GM03348 (cell line): Measurements from ENCODE around the gene MACROD2.

ENCODE experiments used
- DNase-seq: peaks from one replicate; pipeline ENCODE4 v3.0.0; 2012; ENCODE audit warnings: low spot score

MACROD2 gene

DNA sequence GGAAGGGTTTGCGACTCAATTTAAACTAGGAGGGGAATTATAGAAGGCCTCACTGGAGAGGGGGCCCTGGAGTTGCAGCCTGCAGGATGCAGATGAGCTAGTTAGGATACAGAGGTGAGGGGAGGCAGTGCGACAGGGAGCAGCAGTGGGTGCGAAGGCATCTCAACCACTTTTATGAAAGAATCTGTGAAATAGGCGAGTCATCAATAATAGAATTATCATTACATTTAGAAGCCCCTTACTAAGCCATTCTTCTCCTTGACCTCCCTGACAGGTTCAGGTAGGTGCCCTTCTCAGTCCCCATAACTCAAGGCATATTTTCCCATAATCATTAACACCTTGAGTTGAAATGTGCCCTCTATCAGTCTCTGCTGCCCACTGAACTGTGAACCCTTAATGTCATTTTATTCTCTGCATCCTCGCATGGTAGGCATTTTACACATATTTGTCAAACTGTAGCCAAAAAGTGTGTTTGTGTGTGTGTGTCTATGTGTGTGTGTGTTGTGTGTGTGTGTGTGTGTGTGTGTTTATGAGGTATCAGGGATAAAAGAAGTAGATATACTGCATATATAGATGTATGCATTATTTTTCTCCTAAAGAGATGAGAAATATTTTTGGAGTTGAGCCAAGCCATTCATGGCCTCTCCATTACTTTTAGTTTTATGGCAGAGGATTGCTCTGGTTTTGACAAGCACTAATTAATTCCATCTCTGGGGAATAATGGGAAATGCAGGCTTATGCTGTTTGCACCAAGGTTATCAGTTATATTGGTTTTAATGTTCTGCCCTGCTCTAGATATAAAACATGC is 1679.1 kb downstream of the MACROD2 start:
- DNase-seq, result no peak

DNA sequence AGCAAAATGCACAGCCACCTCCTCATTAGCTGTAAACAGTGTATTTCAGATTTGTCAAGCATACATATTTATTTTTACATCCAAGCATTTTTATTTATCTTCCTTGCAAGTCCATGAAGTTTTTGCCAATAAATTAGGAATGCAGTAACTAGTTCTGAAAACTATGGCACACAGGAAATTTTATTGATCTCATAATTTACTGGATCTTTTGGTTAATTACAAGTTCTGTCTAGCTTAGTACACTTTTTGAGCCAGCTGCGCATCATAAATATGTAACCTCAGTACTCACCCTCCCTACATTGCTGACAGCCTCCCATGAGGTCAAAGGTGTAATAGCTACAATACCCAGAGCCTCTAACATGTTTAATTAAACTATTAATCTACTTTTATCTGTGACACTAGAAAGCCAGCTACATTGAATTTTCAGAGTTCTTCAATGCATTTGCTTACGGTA is 1679.8 kb downstream of the MACROD2 start:
- DNase-seq, result no peak

DNA sequence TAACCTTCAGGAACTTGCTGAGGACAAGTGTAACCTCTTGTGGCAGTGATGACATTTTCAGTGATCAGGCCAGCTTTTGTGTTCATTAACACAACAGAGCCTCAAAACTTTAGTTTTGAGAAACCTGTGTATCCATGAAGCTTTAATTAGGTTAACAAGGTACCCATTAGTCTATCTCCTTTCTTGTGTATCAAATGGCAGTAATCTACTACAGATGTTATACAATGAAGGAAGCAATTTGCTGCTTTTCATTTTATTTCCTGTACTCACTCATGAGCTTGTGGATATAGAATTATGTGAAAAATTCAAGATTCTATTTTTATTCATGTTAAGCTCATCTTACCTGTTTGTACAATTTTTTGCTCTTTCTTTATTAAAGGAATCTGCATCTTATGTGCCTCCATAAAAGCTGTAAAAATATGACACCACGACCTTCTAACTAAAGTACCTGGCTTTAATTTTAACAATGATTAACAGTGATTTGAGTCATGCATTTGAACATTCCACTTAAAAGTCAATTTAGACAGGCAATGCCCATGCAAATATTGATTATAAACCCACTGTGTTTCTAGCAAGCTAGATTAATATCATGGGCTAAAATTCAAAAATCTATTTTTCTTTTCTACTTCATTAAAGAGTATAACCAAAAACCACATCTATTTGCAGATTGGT is 1680.6 kb downstream of the MACROD2 start:
- no peak for DNase-seq

DNA sequence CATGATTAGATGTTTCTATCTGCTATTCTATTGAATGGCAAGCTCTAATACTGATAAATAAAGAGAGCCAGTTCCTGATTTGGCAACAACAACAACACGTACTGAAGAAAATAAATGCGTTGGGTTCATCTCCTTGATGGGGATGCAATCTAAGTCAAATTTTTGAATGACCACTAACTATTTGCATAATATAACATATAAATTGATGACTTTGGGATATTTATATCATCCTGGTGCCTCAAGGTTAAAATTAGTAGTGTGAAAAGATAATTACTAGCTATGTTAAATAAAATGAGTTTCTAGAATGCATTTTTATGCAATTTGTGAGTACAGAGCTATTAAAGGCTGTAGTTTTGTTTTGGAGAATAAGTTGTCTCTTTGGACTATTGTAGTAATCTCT is 1681.5 kb downstream of the MACROD2 start:
- no peak for DNase-seq

DNA sequence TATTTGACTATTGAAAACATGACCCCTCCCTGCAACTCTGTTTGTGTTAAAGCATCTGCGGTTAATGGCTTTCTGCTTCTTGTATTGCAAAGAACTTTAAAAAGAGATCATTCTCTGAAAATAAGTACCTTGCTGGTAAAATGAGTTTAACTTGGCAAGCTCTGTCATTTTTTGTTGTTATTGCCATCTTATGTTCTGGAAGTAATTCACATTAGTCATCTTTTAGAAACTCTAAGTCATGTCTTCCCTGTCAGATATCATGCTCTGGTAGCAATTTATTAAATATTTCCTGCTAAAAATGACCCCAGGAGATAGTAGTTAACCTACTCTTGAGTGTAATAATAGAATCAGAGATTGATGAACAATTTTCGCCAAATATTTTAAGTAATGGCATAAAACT is 1687.4 kb downstream of the MACROD2 start:
- no peak for DNase-seq

DNA sequence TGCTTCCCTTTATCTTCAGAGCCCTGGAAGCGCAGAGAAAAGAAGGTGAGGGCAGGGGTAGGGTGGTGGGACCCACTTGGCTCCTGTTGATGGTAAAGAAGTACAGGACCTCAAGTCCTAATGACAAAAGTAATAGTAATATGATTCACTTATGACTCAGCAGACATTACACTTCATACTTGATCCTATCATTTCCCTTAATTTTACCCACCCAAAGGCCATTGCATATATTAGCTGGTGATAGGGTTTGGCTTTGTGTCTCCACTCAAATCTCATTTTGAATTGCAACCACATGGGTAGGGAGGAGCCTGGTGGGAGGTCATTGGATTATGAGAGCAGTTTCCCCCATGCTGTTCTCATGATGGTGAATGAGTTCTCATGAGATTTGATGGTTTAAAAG is 1697.3 kb downstream of the MACROD2 start:
- DNase-seq, result no peak

DNA sequence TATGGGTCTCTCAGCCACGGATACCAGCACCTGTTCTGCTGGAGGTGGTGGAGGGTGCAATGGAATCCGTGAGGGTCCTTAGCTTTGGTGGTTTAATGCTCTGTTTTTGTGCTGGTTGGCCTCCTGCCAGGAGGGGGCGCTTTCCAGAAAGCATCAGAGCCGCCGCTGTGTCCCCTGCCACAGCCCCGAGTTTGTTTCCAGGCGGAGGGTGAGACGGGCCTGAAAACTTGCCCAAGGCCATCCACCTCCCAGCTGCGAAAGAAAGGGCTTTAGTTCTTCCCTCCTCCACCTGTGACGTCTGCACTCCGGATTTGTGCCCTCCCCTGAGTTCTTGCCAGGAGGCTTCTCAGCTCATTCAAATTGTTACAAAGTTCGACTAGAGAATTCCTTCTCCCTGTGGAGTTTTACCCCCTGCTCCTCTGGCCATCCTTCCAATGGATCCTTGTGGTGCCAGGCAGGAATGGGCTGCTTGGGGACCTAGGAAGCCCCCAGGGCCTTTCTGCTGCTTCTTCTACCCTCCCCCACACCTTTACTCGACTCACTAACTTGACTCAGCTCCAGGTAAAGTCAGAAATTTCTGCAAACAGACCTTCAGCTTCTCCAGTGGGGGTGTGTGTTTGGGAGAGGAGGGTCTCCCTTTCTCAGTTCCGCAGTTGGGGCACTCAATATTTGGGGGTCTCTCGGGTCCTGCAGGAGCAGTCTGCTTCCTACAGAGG is 1704.3 kb downstream of the MACROD2 start:
- no peak for DNase-seq

DNA sequence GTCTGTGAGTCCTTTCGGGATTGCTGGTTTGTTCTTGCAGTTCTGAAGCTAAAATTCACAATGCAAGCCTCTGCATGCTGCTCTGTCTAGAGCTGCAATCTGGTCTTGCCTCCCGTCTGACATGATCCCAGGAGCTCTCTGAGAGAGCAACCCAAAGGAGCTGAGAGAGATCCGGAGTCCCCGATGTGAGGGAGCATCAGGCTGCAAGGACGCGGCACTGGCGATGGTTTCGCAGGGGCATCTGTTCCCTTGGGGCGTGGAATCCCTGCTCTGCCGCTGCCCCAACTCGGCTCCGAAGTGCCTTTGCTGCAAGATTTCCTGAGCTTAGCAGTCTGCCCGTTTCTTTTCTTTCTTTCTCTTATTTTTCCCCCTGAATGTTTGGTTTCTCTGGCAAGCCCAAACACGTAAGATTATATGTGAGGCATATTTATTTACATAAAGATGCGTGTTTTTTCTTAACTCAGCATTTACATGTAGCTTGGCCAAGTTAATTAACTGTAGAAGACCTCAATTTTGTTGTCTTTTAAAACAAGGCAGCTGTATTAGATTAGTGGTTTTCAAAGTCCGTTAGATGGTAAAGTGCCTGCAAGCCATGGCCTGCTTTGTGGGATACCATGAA is 1704.9 kb downstream of the MACROD2 start:
- DNase-seq, result peak; percentile 8

DNA sequence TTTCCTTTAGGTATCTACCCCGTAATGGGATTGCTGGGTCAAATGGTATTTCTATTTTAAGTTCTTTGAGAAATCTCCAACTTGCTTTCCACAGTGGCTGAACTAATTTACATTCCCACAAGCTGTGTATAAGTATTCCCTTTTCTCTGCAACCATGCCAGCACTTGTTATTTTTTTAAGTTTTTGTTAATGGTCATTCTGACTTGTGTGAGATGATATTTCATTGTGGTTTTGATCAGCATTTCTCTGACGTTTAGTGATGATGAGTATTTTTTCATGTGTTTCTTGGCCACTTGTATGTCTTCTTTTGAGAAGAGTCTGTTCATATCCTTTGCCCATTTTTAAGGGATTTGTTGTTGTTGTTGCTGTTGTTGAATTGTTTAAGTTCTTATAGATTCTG is 1706.8 kb downstream of the MACROD2 start:
- no peak for DNase-seq

DNA sequence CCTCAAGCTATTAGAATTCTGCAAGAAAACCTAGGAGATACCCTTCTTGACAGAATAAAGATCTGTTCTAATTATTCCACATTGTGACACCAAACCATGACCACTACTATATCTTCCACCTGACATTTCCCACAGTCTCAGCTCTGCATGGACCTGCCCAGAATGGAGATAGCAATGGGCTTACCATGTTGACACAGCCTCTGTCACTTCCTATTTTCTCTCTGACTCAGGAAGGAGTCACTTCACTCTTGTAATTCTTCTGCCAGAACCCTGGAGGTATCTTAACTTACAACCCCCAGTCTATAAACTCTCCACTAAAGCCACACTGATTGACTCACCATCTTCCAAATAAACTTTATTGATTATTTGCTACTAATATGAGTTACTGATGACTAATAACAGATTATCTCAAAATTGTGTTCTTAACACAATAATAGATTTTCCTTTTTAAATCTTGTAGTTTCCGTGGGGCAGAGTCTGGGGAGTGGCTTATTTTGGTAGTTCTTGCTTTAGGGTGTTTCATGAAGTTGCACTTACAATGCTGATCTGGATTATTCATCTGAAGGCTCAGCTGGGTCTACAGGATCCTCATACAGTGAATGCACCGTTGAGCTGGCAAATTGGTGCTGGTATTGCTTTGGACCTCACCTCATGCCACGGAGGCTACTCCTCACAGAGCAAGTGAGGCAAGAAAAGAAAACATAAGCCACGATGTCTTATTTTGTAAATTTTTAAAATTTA is 1708.0 kb downstream of the MACROD2 start:
- DNase-seq, result peak; percentile 35

DNA sequence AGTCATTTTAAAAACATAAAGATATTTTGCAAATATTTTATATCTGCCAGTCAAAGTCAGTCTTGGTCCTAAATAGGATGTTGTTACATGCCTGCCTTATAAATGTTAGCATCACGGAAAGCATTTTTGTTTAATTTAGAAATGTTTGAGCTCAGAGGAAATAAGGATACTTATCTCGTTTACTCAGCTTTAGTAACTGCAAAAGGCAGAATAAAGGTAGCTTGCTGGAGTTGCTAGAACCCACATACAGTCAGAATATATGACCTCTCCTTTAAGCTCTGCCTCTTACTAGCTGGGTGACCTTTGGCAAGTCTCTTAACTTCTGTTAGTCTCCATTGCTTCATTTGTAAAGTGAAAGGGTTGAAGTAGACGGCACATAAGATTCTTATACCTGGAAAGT is 1710.7 kb downstream of the MACROD2 start:
- no peak for DNase-seq

DNA sequence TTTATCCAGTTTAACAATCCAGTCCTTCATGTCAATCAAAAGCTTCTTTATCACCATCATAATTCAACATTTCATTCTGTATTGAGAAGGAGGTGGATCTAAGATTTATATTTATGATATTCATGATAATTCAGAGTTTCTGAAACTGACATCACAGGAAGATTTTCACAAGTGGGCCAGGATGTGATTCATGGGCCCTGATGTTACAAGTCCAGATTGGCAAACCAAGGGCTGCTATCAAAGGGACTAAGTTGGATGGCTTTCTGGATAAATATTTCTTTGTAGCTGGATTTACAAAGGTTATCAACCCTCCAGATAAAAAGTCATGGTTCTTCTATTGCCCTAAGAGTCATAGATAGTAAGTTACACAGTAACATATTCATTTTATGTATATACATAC is 1711.4 kb downstream of the MACROD2 start:
- DNase-seq, result no peak

DNA sequence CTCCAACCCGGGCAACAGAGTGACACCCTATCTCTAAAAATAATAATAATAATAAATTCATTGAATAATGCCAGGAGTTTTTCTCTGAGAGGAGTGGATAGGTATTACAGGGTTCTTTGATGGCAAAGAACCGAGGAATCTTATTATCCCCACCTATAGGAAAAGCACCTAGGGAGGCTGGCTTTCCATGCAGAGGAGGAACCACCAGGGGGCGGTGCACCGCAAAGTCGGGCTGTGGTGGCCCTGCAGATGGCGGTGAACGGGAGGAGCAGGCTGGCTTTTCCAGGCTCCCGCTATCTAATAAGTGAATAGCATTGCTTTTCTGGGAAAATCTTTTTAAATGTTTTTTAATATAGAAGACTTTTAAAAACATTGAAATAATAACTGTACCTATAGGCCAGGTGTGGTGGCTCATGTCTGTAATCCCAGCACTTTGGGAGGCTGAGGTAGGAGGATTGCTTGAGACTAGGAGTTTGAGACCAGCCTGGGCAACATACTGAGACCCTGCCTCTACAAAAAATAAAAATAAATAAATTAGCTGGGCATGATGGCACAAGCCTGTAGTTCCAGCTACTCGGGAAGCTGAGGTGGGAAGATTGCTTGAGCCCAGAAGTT is 1713.8 kb downstream of the MACROD2 start:
- no peak for DNase-seq

DNA sequence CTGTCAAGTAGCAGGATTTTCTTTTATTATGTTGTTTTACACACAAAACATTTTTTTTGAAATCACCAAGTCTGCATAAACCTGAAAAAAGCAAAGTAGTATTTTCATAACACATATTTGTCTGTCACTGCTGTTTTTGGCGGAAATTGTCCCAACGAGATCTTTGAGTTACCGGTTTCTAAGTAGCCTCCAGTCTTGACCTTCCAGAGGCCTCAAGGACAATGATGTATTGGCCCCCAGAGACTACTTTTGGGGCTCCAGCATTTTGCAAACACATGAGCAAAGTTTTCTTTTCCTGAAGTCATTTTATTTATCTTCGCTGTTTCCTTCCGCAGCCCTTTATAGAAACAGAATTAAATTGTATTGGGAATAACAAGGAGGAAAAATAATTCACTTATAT is 1715.3 kb downstream of the MACROD2 start:
- DNase-seq, result no peak

DNA sequence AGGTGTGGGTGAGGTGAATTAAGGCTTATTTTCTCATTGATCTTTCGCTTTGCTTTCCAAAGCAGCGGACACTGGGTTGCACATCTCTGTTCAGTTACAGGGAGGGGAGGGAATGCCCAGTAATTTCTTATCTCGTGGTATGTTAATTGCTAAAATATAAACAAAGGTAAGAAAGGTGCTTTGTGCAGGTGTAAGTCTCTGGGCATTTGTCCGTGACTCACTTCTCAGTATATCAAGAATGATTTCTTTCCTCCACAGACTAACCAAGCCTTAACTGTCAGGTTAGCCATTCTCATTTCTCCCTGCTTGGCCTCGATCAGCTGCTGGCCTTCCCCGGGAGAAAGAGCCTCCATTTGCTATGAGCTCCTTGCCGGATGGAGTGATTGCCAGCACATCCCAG is 1715.9 kb downstream of the MACROD2 start:
- no peak for DNase-seq

DNA sequence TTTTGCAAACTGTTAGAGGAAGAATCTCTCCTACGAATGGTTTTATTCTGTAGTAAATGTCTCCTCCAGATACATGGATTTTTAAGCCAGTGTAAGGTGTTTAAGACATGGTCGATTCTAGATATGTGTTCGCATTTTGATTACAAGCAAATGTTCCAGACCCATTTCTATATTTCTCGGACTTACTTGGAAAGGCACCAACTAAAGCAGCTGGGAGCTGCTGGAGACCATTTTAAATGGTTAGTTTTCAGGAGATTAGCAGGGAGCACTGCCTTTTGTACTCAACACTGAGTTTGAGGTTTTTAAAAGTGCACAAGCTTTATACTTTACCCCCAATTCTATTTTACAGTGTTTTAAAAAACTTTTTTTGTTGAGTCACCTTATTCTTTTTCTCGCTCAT is 1720.9 kb downstream of the MACROD2 start:
- no peak for DNase-seq

DNA sequence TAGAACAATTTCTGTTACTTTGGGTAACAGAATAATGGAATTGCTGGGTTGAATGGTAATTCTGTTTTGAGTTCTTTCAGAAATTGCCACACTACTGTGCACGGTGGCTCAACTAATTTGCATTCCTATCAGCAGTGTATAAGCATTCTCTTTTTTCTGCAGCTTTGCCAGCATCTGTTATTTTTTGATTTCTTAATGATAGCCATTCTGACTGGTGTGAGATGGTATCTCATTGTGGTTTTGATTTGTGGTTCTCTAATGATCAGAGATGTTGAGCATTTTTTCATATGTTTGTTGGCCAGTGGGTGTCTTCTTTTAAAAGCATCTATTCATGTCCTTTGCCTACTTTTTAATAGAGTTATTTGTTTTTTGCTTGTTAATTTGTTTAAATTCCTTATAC is 1731.1 kb downstream of the MACROD2 start:
- no peak for DNase-seq

DNA sequence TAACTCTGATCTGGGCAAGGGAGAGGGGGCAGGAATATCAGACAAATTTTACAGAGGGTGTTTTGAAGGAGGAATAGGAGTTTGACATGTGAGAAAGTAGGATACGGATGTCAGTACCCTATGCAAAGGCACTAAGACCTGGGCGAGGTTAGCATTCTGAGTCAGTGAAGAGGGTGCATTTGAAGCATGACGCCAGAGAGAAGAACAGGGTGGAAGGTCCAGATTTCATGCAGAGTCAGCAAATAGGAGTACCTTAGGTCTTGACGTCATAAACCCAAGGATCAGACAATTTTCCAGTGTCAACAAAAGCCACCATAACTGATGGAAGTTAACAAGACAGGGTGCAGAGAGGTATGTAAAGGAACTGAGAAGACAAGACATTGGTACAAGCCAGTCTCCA is 1738.7 kb downstream of the MACROD2 start:
- no peak for DNase-seq

DNA sequence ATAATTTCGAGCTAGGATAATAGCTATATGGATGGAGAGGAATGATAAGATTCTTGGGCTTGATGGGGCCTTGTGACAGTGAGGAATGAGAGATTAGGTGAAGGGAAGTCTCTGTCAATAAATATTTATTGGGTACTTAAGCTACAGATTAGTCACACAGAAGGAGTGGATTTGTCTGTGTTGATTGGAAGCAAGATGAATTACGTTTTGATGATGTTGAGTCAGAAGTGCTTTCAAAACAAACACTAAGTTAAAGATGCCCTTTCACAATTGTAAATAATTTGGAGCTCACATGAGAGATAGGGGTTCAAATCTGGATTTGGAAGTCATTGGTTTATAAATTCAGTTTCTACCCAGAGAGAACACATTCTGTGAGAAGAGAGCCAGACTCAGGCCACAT is 1743.7 kb downstream of the MACROD2 start:
- DNase-seq, result no peak

DNA sequence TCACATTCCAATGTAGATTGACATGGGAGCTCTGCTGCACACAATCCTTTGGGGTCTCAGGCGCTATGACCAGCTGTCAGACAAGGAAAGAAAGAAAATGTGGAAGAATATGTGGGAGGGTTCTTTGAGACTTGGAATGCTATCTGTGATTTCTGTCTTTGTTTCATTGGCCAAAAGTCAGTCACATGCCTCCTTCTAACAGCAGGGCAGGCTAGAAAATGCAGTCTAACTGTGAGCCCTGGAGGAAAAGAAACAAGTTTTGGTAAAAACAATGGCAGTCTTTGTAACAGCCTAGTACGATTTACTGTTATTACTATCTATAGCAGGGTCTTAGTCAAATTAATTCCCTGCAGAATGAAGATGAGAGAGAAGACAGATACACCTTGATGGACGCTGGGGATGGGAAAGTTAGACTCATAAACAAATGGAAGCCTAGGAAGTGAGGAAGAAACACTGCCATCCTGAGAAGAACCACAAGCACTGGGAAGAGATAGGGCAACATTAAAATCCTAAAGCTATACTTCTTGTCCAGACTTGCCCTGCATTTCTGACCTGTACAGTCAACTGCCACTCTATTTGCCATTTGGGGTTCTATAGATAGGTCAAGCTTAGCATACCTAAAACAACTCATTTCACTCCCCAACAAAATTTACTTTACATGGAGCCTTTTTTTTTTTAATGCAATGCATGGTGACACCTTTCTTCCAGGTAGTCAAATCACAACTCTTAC is 1744.9 kb downstream of the MACROD2 start:
- no peak for DNase-seq

DNA sequence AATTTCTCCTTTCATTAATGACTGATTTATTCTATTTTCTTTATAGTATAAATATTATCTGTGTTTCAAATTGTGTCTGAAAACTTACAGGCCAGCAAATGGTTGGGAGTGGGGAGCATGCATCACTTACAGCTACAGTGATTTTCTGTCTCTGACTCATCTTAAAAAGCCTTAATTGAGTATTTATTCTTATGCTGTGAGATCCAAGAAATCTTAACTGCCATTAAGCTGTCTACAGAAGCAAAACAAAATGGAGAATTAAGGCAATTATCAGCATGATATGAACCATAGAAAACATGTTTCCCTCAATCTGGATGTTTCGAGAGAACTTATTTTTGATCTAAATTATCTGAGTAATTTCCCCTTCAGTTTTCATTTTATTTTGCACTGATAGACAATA is 1746.8 kb downstream of the MACROD2 start:
- DNase-seq, result no peak
